Measurements from ENCODE around the gene IGFBP1.
"Not testable (repeated sequence)": the region's sequence is repeated elsewhere in the genome, so short reads cannot be mapped to it uniquely, and the experiment has no call there.

DNA sequence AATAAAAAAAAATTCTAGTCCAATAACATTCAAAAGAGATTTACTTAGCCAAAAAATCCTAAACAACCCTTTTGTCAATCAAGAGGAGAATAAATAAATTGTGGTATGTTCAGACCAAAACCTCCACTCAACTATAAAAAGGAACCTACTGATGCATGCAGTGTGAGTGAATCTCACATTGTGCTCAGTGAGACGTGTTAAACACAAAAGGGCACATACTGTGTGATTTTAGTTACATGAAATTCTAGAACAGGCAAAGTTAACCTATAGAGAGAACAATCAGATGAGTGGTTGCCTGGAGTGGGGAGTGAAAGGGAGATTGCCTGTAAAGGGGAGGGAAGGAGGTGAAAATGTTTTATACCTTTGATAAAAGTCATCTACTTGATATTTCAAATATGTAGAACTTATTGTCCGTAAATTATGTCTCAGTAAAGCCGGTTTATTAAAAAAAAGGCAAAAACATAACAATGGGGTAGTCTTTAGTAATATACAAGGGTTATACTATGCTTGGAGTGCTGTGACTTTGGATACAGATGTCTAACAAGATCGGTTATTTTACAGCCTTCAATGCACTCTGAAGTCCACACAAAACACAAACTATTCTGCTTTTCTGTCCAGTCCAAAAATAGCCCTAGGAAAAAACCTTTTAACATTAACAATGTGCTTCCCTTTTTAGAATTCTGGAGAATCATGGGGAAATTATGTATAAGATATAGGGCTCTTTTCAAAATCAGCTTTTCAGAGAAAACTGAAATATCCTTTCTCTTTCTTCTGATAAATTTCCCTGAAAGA, 46.2 kb upstream of the IGFBP1 start:
- not testable (repeated sequence) for TF ChIP-seq EP300, POLR2A, POLR2AphosphoS5 (IDR thresholded peaks at IDR 0.05)
- TF ChIP-seq, protein P1, sequence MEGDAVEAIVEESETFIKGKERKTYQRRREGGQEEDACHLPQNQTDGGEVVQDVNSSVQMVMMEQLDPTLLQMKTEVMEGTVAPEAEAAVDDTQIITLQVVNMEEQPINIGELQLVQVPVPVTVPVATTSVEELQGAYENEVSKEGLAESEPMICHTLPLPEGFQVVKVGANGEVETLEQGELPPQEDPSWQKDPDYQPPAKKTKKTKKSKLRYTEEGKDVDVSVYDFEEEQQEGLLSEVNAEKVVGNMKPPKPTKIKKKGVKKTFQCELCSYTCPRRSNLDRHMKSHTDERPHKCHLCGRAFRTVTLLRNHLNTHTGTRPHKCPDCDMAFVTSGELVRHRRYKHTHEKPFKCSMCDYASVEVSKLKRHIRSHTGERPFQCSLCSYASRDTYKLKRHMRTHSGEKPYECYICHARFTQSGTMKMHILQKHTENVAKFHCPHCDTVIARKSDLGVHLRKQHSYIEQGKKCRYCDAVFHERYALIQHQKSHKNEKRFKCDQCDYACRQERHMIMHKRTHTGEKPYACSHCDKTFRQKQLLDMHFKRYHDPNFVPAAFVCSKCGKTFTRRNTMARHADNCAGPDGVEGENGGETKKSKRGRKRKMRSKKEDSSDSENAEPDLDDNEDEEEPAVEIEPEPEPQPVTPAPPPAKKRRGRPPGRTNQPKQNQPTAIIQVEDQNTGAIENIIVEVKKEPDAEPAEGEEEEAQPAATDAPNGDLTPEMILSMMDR (IDR thresholded peaks at IDR 0.05) = not testable (repeated sequence)
